Vagina (tissue), 2 donors: ENCODE results near the gene CEP170B. TPM values are rescaled to one million over a fixed set of nuclear protein-coding genes. Genes with fewer than 3 reads are reported as not detected.

Source experiments
- DNase-seq, 2 donors: peaks; one replicate each; pipeline ENCODE4 v3.0.0-alpha.2; 2017; ENCODE audit errors: extremely low spot score in 2 of 2
- H3K27ac ChIP-seq: fragments of 200-600 bp; sonication (generic); one replicate; pipeline ENCODE4 v1.5.1; 2019
- H3K27me3 ChIP-seq: fragments of 200-600 bp; sonication (generic); one replicate; pipeline ENCODE4 v1.5.1; 2019
- H3K36me3 ChIP-seq, 2 donors: fragments of 200-600 bp; sonication (generic); one replicate each; pipeline ENCODE4 v1.5.1; 2017 to 2019
- H3K4me1 ChIP-seq: fragments of 200-600 bp; sonication (generic); one replicate; pipeline ENCODE4 v1.5.1; 2019
- H3K4me3 ChIP-seq, 2 donors: fragments of 200-600 bp; sonication (generic); 1 replicate in 1 of 2; 2 replicates in 1 of 2; pipeline ENCODE4 v1.5.1; 2016 to 2019
- H3K9me3 ChIP-seq: fragments of 200-600 bp; sonication (generic); one replicate; pipeline ENCODE4 v1.5.1; 2019
- POLR2A ChIP-seq, 2 donors: fragments of 450-650 bp; IDR thresholded peaks; one replicate each; pipeline ENCODE4 v1.6.1; 2017; ENCODE audit warnings: antibody characterized with exemption in 2 of 2, mild to moderate bottlenecking in 2 of 2, moderate library complexity in 2 of 2
- POLR2AphosphoS5 ChIP-seq, 2 donors: sonication (generic); formaldehyde crosslinking; IDR thresholded peaks; one replicate each; pipeline ENCODE4 v1.9.0; 2017; ENCODE audit warnings: antibody characterized with exemption in 2 of 2, mild to moderate bottlenecking in 2 of 2, low read depth in 1 of 2; ENCODE audit not compliant: insufficient read depth in 1 of 2
- intact Hi-C: fragments of 100-400 bp; cut with DNase I; formaldehyde crosslinking; loops from one replicate; pipeline ENCODE4 v1.15.1; 2023
- total RNA-seq: library from RNA; depleted of rRNA; stranded (reverse); fragments of >200 nt; gene quantifications from one replicate; pipeline ENCODE4 v1.2.3, GENCODE V29; 2016
- TF ChIP-seq, protein P1 (sequence below), 3 experiments: fragments of 450-650 bp in 2 of 3; fragments of 200-600 bp in 1 of 3; sonication (generic) in 1 of 3; IDR thresholded peaks; one replicate each; pipeline ENCODE4 v1.5.1; 2017 to 2019; ENCODE audit warnings: antibody characterized with exemption in 3 of 3, mild to moderate bottlenecking in 2 of 3, moderate library complexity in 2 of 3

The CEP170B gene
- total RNA-seq, 1 donor from 2014 or later = 17.9 TPM

DNA sequence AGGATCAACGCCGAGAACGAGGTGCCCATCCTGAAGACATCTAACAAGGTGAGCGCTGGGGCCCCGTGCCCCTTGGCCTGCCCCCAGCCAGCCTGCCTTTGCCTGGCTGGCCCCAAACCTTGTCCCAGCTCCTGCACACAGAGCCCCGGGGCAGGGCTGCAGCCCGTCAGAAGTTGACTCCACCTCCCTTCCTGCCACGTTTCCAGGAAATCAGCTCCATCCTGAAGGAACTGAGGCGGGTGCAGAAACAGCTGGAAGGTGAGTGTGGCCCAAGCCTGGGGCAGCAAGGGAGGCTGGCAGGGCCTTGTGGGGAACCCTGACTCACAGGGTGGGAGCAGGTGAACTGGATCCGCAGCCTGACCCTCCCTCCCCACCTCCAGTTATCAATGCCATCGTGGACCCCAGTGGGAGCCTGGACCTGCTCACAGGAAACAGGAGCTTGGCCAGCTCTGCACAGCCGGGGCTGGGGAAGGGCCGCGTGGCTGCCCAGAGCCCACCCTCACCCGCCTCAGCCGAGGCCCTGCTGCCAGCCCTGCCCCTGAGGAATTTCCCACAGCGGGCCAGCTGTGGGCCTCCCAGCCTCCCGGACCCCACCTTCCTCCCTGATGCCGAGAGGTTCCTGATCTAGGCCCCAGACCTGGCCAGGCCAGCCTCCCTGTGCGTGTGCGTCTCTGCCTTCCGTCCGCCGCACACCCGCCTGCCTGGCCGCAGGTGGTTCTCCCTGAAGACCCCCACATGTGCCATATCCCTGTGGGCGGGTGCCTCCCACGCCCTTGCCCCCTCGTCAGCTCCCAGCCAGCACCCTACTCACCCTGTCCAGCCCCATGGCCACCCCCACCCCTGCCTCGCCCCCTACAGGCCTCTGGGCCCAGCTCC, 29.5 kb downstream of the CEP170B start:
- intact Hi-C loops = loop anchor here (5.0 kb wide), 1 partner anchor 153 kb away; no protein-coding TSS in a partner anchor
- Histone ChIP-seq H3K4me1 (peaks cover 13% of the 10 kb centered on the region), H3K4me3 (no peak overlapping the region), H3K9me3 (no peaks in the 10 kb centered on the region), H3K27ac (no peak overlapping the region), H3K36me3 (no peaks in the 10 kb centered on the region), H3K27me3 (no peaks in the 10 kb centered on the region)
- no peak for TF ChIP-seq POLR2A (IDR thresholded peaks at IDR 0.05)
- TF ChIP-seq POLR2AphosphoS5 (IDR thresholded peaks at IDR 0.05; ENCODE audit: insufficient read depth in 1 of 2, low read depth in 1 of 2) = no peak
- TF ChIP-seq, protein P1, sequence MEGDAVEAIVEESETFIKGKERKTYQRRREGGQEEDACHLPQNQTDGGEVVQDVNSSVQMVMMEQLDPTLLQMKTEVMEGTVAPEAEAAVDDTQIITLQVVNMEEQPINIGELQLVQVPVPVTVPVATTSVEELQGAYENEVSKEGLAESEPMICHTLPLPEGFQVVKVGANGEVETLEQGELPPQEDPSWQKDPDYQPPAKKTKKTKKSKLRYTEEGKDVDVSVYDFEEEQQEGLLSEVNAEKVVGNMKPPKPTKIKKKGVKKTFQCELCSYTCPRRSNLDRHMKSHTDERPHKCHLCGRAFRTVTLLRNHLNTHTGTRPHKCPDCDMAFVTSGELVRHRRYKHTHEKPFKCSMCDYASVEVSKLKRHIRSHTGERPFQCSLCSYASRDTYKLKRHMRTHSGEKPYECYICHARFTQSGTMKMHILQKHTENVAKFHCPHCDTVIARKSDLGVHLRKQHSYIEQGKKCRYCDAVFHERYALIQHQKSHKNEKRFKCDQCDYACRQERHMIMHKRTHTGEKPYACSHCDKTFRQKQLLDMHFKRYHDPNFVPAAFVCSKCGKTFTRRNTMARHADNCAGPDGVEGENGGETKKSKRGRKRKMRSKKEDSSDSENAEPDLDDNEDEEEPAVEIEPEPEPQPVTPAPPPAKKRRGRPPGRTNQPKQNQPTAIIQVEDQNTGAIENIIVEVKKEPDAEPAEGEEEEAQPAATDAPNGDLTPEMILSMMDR (IDR thresholded peaks at IDR 0.05) = no peak
- DNase-seq = no peak

DNA sequence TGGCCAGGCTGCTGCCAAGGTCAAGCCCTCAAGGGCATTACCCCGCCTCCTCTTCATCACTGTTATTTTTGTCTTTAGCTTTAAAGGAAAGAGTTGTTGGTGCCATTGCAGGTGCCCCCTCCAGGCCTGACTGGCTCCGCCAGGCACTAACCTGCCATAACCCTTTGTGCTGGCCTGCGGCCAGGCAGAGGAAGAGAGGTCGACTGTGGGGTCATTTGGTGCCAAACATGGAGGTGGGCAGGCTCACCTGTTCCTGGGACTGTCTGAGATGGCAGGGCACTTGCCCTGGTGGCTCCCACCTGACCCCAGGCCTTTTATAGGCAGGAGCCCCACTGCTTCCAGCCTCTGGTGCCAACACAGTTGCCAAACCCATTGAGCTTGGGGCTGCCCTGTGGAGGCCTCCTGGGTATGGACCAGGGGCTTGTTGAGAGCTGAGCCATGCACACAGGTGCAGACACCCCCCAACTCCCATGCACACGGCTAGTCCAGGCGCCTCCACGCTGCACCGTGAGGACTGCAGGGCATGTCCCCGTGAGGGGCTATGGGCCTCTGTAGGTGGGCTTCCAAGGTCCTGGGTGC, 30.2 kb downstream of the CEP170B start:
- H3K36me3 ChIP-seq = no peaks in the 10 kb centered on the region
- TF ChIP-seq, protein P1 (IDR thresholded peaks at IDR 0.05) = no peak
- TF ChIP-seq POLR2AphosphoS5 (IDR thresholded peaks at IDR 0.05; ENCODE audit: insufficient read depth in 1 of 2, low read depth in 1 of 2) (no peak), POLR2A (IDR thresholded peaks at IDR 0.05) (no peak)
- intact Hi-C loops = loop anchor here (5.0 kb wide), 1 partner anchor 152 kb away; no protein-coding TSS in a partner anchor
- H3K4me1 ChIP-seq = peaks cover 13% of the 10 kb centered on the region
- no peaks in the 10 kb centered on the region for H3K27me3 ChIP-seq
- peak in 1 of 2 donors; percentile 84 for DNase-seq
- H3K27ac ChIP-seq = no peak overlapping the region
- H3K9me3 ChIP-seq = no peaks in the 10 kb centered on the region
- H3K4me3 ChIP-seq = no peak overlapping the region

DNA sequence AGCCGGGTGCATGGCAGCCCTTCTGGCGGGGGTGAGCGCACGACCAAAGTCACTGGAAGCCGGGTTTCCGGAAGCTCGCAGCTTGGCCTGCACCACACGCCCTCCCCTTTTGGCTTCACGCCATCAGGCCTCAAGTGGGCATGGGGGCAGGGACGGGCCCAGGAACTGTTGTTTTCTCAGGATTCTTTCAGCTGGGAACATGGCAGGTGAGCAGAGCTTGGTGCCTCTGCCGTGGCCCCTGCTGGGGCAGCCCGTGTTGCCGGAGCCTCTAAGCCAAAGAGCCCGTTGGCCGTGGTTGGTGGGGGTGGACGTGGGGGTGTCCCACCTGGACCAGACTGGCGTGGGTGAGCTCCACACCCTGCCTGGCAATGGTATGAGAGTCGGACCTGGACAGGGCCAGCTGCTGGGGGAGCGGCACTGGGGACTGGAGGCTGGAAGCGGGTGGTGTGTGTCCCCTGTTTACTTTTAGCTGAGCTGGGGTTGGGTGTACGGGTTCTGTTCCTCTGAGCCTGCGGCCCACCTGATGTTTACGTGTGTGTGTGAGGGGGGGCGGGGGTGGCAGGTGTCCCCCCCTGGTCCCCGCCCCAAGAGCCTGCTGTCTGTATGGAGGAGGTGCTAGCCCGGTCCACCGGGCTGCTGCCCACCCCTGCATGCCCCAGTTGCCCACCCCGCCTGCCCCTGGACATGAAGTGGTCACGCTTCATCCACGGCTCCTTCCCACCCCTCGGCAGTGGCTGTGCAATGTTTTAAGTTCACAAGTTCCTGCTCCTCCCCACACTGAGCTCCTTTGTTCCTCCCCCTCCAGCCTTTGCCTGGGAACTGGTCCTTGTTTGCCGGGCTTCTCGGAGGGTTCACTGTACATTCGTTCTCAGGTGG, 31.0 kb downstream of the CEP170B start:
- no peaks in the 10 kb centered on the region for H3K27me3 ChIP-seq
- intact Hi-C loops = loop anchor here (5.0 kb wide), 1 partner anchor 151 kb away; no protein-coding TSS in a partner anchor
- no peaks in the 10 kb centered on the region for H3K36me3 ChIP-seq
- TF ChIP-seq POLR2AphosphoS5 (IDR thresholded peaks at IDR 0.05; ENCODE audit: insufficient read depth in 1 of 2, low read depth in 1 of 2) (no peak), POLR2A (IDR thresholded peaks at IDR 0.05) (no peak)
- TF ChIP-seq, protein P1 (IDR thresholded peaks at IDR 0.05) = no peak
- no peak overlapping the region for H3K27ac ChIP-seq
- H3K9me3 ChIP-seq = no peaks in the 10 kb centered on the region
- no peak overlapping the region for H3K4me3 ChIP-seq
- DNase-seq = peak in 1 of 2 donors; percentile 86
- peaks cover 13% of the 10 kb centered on the region for H3K4me1 ChIP-seq

DNA sequence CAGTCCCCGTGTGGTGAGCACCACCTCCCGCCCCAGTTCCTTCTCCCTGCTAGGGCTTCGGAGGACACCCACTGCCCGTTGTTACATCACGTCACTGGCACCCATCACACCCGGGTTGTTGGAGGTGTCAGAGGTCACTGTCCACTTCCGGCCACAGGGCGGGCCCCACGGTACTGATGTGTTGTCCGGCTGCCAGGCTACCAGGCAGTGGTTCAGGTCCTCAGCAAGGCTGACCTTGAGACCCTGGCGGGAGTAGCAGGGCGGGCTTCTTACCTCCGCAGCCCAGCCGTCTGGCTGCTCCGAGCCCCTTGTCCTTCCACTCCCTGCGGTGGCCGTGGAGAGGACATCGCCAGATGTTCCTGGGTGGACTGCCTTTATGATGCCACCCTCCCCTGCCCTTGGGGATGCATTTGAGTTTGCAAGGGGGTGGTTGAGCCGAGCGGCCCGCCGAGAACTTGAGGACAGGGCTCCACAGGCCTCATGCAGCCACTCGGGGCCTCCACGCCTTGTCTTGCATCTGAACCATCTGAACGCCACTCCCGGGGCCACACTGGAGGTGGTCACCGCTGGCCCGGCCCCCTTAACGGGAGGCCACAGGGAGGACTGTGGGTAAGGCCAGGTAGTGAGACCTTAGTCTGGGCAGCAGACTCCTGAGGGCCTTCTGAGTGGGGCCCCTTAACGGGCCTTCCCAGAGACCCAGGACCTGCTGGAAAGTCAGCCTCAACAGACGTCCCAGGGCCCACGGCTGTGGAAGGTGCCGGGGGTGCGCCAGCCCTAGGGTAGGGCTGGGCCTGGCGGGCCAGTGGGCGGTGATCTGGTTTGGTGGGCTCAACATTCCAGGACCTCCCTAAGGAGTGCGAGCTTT, 32.5 kb downstream of the CEP170B start:
- TF ChIP-seq, protein P1 (IDR thresholded peaks at IDR 0.05) = no peak
- TF ChIP-seq POLR2A (IDR thresholded peaks at IDR 0.05) = no peak
- TF ChIP-seq POLR2AphosphoS5 (IDR thresholded peaks at IDR 0.05; ENCODE audit: insufficient read depth in 1 of 2, low read depth in 1 of 2) = no peak
- H3K27me3 ChIP-seq = no peaks in the 10 kb centered on the region
- H3K4me1 ChIP-seq = peaks cover 13% of the 10 kb centered on the region
- intact Hi-C loops = loop anchor here (5.0 kb wide), 1 partner anchor 150 kb away; no protein-coding TSS in a partner anchor
- DNase-seq = peak in 1 of 2 donors; percentile 83
- no peaks in the 10 kb centered on the region for H3K9me3 ChIP-seq
- H3K36me3 ChIP-seq = no peaks in the 10 kb centered on the region
- H3K4me3 ChIP-seq = no peak overlapping the region
- no peak overlapping the region for H3K27ac ChIP-seq
